K562 treated with DMSO at 1 percent for 12 hours (cell line): Measurements from ENCODE around the gene PEX3. TPM values are rescaled to one million over a fixed set of nuclear protein-coding genes. Genes with fewer than 3 reads are reported as not detected.

Experiments used
- total RNA-seq: library from RNA; unstranded; fragments of 300-600 nt; gene quantifications from 2 replicates; pipeline ENCODE4 v1.2.3, GENCODE V29; 2022; ENCODE audit not compliant: insufficient read depth

Gene PEX3
- total RNA-seq = 11.6 and 18.5 TPM in 2 replicates

GRCh38 chr6:143450453-143451371 lies at the start of gene PEX3, which contains the start of gene ADAT2:
PEX3 (plus strand) TSS chr6:143450805; CDS start chr6:143451043, 238 bp downstream.
ADAT2 (minus strand) TSS chr6:143450695; CDS start chr6:143450658, 37 bp downstream.

GRCh38 chr6:143510991-143511891 lies 60.6 kb downstream of the PEX3 start, which contains the start of gene FUCA2:
FUCA2 (minus strand) TSS chr6:143511720; CDS start chr6:143511634, 86 bp downstream.

Other genes with a start within 250 kb of the PEX3 start
- 2.6 and 7.8 TPM in 2 replicates for gene ADAT2, start 110 bp upstream of the PEX3 start, total RNA-seq
- 42.9 and 77.3 TPM in 2 replicates for gene FUCA2, start 60.9 kb downstream of the PEX3 start, total RNA-seq
- 2.8 and 19.5 TPM in 2 replicates for gene PHACTR2, start 227.2 kb downstream of the PEX3 start, total RNA-seq